GM06990 (cell line): ENCODE results near the gene LCN1.

Experiments used
- DNase-seq: peaks from one replicate; pipeline ENCODE4 v3.0.0-alpha.2; 2011; ENCODE audit not compliant: insufficient read length; ENCODE audit errors: extremely low read depth
- H3K27me3 ChIP-seq: replicated peaks from 2 replicates; pipeline ENCODE4 v1.6.0; 2011; ENCODE audit warnings: low read length; ENCODE audit not compliant: control insufficient read depth, insufficient read depth
- H3K36me3 ChIP-seq: 2 replicates; pipeline ENCODE4 v1.5.1; 2011; ENCODE audit warnings: low read length; ENCODE audit not compliant: control insufficient read depth, insufficient read depth
- H3K4me3 ChIP-seq: replicated peaks from 2 replicates; pipeline ENCODE4 v1.5.1; 2011; ENCODE audit warnings: low read depth, mild to moderate bottlenecking, control low read depth, low read length
- TF ChIP-seq, protein P1 (sequence below): IDR thresholded peaks from 2 replicates; pipeline ENCODE4 v1.5.1; 2011; ENCODE audit warnings: low read length, control low read depth, mild to moderate bottlenecking, inconsistent platforms; ENCODE audit not compliant: insufficient read depth, poor library complexity, severe bottlenecking

The LCN1 gene

DNA sequence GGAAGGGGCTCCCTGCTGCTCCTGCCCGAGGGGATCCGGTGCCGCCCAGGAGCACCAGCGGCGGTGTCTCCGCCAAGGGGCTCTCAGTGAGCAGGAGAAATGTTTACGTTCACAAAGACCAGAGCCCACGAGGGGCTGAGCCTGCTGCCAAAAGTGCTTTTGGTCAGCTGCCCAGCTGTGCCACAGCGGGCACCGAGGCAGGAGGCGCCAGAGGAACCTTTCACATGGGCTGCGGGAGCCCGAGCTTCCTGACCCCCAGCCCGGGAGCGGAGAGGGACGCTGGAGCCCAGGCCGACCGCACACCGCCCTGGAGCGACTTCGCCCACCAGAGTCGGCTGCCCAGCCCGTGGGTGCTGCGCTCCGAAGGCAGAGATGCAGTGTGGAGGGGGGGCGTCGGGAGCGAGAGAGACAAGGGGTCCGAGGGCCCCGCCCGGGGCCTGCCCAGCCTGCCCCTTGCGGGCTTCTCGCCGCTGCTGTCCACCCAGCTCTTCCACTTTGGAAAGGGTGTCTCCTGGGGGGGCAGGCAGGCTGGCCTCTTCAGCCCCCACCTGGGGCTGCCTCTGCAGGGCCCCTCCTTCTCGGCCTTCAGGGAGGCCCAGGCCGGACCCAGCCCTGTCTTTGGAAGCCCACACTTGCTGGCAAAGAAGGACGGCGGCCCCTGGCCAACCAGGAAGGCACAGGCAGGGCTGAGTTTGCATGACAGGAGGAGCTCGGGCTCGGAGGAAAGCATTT lies 33.8 kb upstream of the LCN1 start:
- Histone ChIP-seq H3K27me3 (no peaks in the 10 kb centered on the region), H3K4me3 (no peak overlapping the region), H3K36me3 (no peaks in the 10 kb centered on the region; the same call in none of the 2 replicates)
- TF ChIP-seq, protein P1, sequence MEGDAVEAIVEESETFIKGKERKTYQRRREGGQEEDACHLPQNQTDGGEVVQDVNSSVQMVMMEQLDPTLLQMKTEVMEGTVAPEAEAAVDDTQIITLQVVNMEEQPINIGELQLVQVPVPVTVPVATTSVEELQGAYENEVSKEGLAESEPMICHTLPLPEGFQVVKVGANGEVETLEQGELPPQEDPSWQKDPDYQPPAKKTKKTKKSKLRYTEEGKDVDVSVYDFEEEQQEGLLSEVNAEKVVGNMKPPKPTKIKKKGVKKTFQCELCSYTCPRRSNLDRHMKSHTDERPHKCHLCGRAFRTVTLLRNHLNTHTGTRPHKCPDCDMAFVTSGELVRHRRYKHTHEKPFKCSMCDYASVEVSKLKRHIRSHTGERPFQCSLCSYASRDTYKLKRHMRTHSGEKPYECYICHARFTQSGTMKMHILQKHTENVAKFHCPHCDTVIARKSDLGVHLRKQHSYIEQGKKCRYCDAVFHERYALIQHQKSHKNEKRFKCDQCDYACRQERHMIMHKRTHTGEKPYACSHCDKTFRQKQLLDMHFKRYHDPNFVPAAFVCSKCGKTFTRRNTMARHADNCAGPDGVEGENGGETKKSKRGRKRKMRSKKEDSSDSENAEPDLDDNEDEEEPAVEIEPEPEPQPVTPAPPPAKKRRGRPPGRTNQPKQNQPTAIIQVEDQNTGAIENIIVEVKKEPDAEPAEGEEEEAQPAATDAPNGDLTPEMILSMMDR: no peak
- DNase-seq: no peak

DNA sequence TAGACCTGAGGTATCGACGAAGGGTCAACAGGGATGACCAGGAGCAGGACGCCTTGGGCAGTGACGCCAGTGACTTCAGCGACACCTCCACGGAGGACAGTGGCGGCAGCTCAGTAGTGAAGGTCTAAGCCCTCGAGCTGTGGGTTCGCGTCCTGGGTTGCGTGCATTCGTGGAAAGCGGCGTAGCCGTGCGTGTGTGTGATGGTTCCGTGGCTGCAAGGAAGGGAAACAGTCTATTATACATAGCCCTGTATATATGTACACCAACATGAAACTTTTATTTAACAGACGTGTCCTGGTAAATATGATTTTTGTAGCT lies 33.3 kb upstream of the LCN1 start:
- no peaks in the 10 kb centered on the region for H3K27me3 ChIP-seq
- no peak overlapping the region for H3K4me3 ChIP-seq
- TF ChIP-seq, protein P1: no peak
- DNase-seq: no peak
- no peaks in the 10 kb centered on the region; the same call in none of the 2 replicates for H3K36me3 ChIP-seq

DNA sequence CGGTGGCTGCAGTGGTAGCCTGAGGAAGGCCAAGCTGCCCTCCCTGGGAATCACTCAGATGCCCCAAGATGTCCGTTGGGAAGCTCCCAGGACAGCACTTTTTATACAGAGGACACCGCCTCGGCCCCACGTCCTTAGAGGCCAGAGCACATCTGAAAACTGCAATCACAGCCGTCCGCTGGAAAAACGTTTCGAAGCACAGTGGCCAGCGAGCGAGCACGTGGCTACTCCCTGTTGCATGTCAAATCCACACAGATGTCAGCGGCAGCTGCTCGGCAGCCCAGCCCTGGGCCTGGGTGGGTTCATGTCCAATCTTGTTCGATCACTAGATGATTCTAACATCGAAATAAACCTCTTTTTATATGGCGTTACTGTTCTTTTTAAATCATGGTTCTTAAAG lies 32.7 kb upstream of the LCN1 start:
- TF ChIP-seq, protein P1: no peak
- Histone ChIP-seq H3K27me3 (no peaks in the 10 kb centered on the region), H3K36me3 (no peaks in the 10 kb centered on the region; the same call in none of the 2 replicates), H3K4me3 (no peak overlapping the region)
- no peak for DNase-seq

DNA sequence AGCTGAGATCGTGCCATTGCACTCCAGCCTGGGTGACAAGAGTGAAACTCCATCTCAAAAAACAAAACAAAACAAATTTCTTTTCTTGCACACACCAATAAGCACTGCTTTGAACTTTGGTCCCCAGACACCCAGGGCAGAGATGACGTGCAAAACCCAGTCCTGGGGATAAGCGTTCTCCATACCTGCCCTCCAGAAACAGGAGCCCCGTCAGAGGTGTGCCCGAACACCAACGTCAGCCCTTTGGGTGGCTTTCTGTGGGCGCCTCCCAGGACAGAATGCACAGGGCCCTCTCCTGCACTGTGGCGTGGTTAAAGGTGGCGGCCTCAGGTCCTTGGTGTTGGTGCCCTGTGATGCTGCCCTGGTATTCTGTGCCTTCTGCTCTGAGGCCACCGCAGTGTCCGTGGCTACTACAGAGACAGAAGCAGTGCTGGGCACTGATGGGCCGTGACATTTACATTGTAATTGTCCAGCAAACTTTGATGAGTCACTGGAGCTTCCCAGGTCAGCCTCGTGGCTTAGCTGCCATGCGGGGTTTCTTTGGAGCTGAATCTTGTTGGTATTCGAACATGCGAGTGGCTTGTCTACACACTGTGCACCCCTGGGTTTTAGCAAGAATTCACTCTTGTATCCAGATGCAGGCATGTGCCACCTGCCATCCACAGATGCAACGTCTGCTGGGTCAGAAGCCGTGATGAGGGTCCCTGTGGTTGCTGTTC lies 31.9 kb upstream of the LCN1 start:
- TF ChIP-seq, protein P1: no peak
- Histone ChIP-seq H3K36me3 (no peaks in the 10 kb centered on the region; the same call in 1 of the 2 replicates), H3K4me3 (no peak overlapping the region), H3K27me3 (no peaks in the 10 kb centered on the region)
- DNase-seq: no peak

DNA sequence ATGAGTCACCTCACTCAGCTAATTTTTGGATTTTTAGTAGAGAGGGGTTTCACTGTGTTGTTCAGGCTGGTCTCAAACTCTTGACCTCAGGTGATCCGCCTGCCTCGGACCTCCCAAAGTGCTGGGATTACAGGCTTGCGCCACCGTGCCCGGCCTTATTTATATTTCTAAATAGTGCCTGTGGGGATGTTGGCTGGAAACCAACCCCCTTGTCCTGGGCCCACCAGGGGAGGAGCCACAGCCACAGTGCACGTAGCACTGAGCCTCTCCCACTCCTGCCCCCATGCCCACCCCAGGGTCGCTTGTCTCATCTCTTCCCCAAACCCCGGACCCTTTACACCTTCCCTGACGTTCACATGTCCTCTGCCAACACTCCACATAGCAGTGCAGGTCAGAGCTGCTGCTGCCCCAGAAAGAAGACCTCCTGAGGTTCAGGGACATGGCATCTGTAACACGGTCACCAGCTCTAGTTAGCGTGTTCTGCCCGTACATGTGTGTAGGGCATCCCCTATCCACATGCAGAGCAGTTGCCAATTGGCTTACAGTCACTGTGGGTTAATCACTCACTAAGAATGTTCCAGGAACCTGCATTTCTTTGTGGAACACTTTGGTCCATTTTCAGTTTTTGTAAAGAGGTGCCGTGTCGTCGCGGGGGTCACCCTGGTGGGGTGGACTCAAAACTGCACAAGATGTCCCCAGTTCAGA lies 30.9 kb upstream of the LCN1 start:
- Histone ChIP-seq H3K27me3 (no peaks in the 10 kb centered on the region), H3K4me3 (no peak overlapping the region), H3K36me3 (no peaks in the 10 kb centered on the region)
- DNase-seq: no peak
- TF ChIP-seq, protein P1: no peak
